22Rv1 (cell line): ENCODE measurements around the gene TUBB1.

Experiments
- H3K27ac ChIP-seq: fragments of 450-650 bp; 2 replicates; pipeline ENCODE4 v1.5.1; 2017
- CTCF ChIP-seq: fragments of 450-650 bp; IDR thresholded peaks from 2 replicates; pipeline ENCODE4 v1.5.1; 2017; ENCODE audit warnings: mild to moderate bottlenecking
- ZFX ChIP-seq: fragments of 450-650 bp; IDR thresholded peaks from 2 replicates; pipeline ENCODE4 v1.6.1; 2017; ENCODE audit warnings: antibody characterized with exemption, borderline replicate concordance

TUBB1 gene

GRCh38 chr20:59042151-59042795, 23.0 kb downstream of the TUBB1 start, which contains the start of gene PRELID3B:
TSS of gene PRELID3B (minus strand) at chr20:59042786. CDS start at chr20:59042730, 56 bp downstream.
- TF ChIP-seq ZFX (no peak), CTCF (no peak)
- H3K27ac ChIP-seq = peak within 1 kb of the TSS; percentile 66

GRCh38 chr20:59042796-59043631, 23.8 kb downstream of the TUBB1 start:
- H3K27ac ChIP-seq = peak overlapping the region; percentile 66
- no peak for TF ChIP-seq CTCF
- TF ChIP-seq ZFX = no peak

- no peak overlapping the region for H3K27ac ChIP-seq
- no peak for TF ChIP-seq CTCF
- no peak for TF ChIP-seq ZFX
Measured at GRCh38 chr20:59043698-59044097, 24.5 kb downstream of the TUBB1 start.

GRCh38 chr20:59044295-59044694, 25.1 kb downstream of the TUBB1 start:
- no peak overlapping the region for H3K27ac ChIP-seq
- TF ChIP-seq CTCF = no peak
- no peak for TF ChIP-seq ZFX

GRCh38 chr20:59044796-59045195, 25.6 kb downstream of the TUBB1 start:
- H3K27ac ChIP-seq = no peak overlapping the region
- TF ChIP-seq CTCF = no peak
- TF ChIP-seq ZFX = no peak

- TF ChIP-seq CTCF (no peak), ZFX (no peak)
- no peak overlapping the region for H3K27ac ChIP-seq
Measured at GRCh38 chr20:59046862-59047261, 27.6 kb downstream of the TUBB1 start.
